Measurements from ENCODE around the gene AFG3L2.

Gene AFG3L2

GRCh38 chr18:12328179-12328823 lies 48.7 kb downstream of the AFG3L2 start:
- no peak for DNase-seq (ENCODE audit: low read depth)
- H3K4me3 ChIP-seq (ENCODE audit: low read depth, low read length), result no peak overlapping the region
- TF ChIP-seq CTCF (conservative IDR thresholded peaks at IDR 0.05; ENCODE audit: low read depth, low read length), result no peak

- DNase-seq (ENCODE audit: low read depth), result peak; percentile 85
- H3K4me3 ChIP-seq (ENCODE audit: low read depth, low read length), result no peak overlapping the region
- TF ChIP-seq CTCF (conservative IDR thresholded peaks at IDR 0.05; ENCODE audit: low read depth, low read length), result peak; percentile 93
Measured at GRCh38 chr18:12327510-12328178, 49.4 kb downstream of the AFG3L2 start.

GRCh38 chr18:12326711-12327460 lies 50.1 kb downstream of the AFG3L2 start:
- no peak for TF ChIP-seq CTCF (conservative IDR thresholded peaks at IDR 0.05; ENCODE audit: low read depth, low read length)
- no peak for DNase-seq (ENCODE audit: low read depth)
- no peak overlapping the region for H3K4me3 ChIP-seq (ENCODE audit: low read depth, low read length)

GRCh38 chr18:12325726-12326245 lies 51.2 kb downstream of the AFG3L2 start:
- no peak for TF ChIP-seq CTCF (conservative IDR thresholded peaks at IDR 0.05; ENCODE audit: low read depth, low read length)
- no peak for DNase-seq (ENCODE audit: low read depth)
- H3K4me3 ChIP-seq (ENCODE audit: low read depth, low read length), result no peak overlapping the region

GRCh38 chr18:12324991-12325725 lies 51.9 kb downstream of the AFG3L2 start:
- DNase-seq (ENCODE audit: low read depth), result no peak
- no peak for TF ChIP-seq CTCF (conservative IDR thresholded peaks at IDR 0.05; ENCODE audit: low read depth, low read length)
- no peak overlapping the region for H3K4me3 ChIP-seq (ENCODE audit: low read depth, low read length)

GRCh38 chr18:12321333-12321732 lies 55.7 kb downstream of the AFG3L2 start:
- no peak for TF ChIP-seq CTCF (conservative IDR thresholded peaks at IDR 0.05; ENCODE audit: low read depth, low read length)
- no peak for DNase-seq (ENCODE audit: low read depth)
- no peak overlapping the region for H3K4me3 ChIP-seq (ENCODE audit: low read depth, low read length)

Measured in choroid plexus epithelial cell (primary cell).